ENCODE measurements around the gene KDELR3. TPM values are rescaled to one million over a fixed set of nuclear protein-coding genes. Genes with fewer than 3 reads are reported as not detected.
A peak's percentile ranks its signal among the peaks of the same experiment; 100 is the strongest.

The KDELR3 gene
- 1 to 10 TPM; 5.0 to 8.3 (median 7.4) TPM for total RNA-seq
- polyA plus RNA-seq: 7.9 TPM
- long read RNA-seq, donor 1, transcript KDELR3-201 (5 exons, 1,728 nt): major isoform, 18 of 22 reads
- long read RNA-seq, donor 1, partial matches to known transcripts: 0 of 22 reads
- long read RNA-seq, donor 1, other reads (novel, unspliced or antisense): 3 of 22 reads
- long read RNA-seq, donor 2, partial matches to known transcripts: 0 of 6 reads
- long read RNA-seq, donor 2, other reads (novel, unspliced or antisense): 2 of 6 reads
- long read RNA-seq, donor 3, transcript KDELR3-201 (5 exons, 1,728 nt): major isoform, 49 of 54 reads
- long read RNA-seq, donor 3, partial matches to known transcripts: 1 of 54 reads
- long read RNA-seq, donor 3, other reads (novel, unspliced or antisense): 4 of 54 reads
- long read RNA-seq, donor 4, transcript KDELR3-201 (5 exons, 1,728 nt): major isoform, 5 of 7 reads
- long read RNA-seq, donor 4, partial matches to known transcripts: 1 of 7 reads
- long read RNA-seq, donor 4, other reads (novel, unspliced or antisense): 0 of 7 reads

DNA sequence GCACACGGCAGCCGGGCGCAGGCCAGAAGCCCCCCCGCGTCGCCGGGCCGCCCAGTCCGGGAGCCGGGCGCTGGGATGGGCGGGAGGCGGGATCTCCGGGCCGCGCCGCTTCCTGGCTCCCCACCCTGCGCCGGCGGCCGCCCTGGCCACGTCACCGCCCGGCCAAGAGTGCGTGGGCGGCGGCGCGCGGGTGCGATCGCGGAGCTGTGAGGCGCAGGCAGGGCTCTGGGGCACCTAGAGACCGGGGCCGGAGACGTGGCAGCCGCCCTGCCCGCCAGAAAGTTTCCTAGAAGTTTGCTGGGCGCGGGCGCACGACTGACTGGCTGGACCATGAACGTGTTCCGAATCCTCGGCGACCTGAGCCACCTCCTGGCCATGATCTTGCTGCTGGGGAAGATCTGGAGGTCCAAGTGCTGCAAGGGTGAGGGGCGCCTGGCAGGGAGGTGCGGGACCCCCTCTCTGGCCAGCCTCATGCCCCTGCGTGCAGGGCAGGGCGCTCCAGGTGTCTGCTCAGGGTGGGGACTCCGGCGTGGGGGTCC lies at the start of gene KDELR3:
Gene KDELR3 (plus strand): TSS at position 193 of the 539 bp plus-strand sequence. CDS start 138 bp downstream, at position 331.
- intact Hi-C loops (cut with DNase I): loop anchor here in 1 of 4 donors (10.0 kb wide), 1 partner anchor 53 kb away; no protein-coding TSS in a partner anchor
- H3K27ac ChIP-seq (ENCODE audit: low read length): no peak within 1 kb of the TSS

DNA sequence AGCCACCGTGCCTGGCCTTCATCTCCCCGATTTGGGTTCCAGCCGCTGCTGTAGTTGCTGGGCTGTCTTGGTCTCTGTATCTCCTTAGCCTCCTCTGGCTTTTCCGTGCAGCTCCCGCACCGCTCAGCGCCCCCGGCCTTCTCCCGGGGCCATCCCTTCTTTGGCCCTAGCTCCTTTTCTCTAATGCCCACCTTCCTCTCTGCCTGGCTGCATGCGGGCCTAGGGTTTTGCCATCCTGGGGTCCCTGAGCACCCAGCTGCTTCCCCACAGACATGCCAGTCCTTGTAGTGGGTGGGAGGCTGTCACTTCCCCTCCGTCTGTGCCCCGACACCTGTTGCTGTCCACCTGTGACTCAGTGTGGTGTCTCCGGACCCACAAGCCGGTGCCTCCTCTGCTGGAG lies 49.3 kb upstream of the KDELR3 start:
- DNase-seq (peak in 1 of 3 donors; percentile 31), ATAC-seq (no peak)
- Histone ChIP-seq H3K27ac (ENCODE audit: low read length) (no peak overlapping the region), H3K9me3 (ENCODE audit: control insufficient read depth, low read length) (no peaks in the 10 kb centered on the region), H3K27me3 (ENCODE audit: control insufficient read depth, insufficient read depth) (no peaks in the 10 kb centered on the region), H3K4me3 (ENCODE audit: low read length) (no peak overlapping the region), H3K4me1 (ENCODE audit: control insufficient read depth, insufficient read depth, low read length) (no peaks in the 10 kb centered on the region)
- 88% methylated on average over 14 of the region's 14 CpGs for WGBS
- intact Hi-C loops (cut with DNase I): loop anchor here in 2 of 4 donors (10.0 kb wide), 2 partner anchors 46 to 156 kb away; partner anchors contain the start of genes DMC1 (in 1 of the 2) and KDELR3 (in 1 of the 2)

More for the DNA sequence above, at the start of gene KDELR3:
- Histone ChIP-seq H3K27me3 (ENCODE audit: control insufficient read depth, insufficient read depth) (no peaks in the 10 kb centered on the region), H3K9me3 (ENCODE audit: control insufficient read depth, low read length) (no peaks in the 10 kb centered on the region), H3K4me3 (ENCODE audit: low read length) (peak within 1 kb of the TSS; percentile 43), H3K4me1 (ENCODE audit: control insufficient read depth, insufficient read depth, low read length) (no peaks in the 10 kb centered on the region)
- DNase-seq: peak; percentile 84 to 92 (median 90)
- 2% methylated on average over 53 of the region's 53 CpGs for WGBS
- ATAC-seq: peak; percentile 87 to 91

DNA sequence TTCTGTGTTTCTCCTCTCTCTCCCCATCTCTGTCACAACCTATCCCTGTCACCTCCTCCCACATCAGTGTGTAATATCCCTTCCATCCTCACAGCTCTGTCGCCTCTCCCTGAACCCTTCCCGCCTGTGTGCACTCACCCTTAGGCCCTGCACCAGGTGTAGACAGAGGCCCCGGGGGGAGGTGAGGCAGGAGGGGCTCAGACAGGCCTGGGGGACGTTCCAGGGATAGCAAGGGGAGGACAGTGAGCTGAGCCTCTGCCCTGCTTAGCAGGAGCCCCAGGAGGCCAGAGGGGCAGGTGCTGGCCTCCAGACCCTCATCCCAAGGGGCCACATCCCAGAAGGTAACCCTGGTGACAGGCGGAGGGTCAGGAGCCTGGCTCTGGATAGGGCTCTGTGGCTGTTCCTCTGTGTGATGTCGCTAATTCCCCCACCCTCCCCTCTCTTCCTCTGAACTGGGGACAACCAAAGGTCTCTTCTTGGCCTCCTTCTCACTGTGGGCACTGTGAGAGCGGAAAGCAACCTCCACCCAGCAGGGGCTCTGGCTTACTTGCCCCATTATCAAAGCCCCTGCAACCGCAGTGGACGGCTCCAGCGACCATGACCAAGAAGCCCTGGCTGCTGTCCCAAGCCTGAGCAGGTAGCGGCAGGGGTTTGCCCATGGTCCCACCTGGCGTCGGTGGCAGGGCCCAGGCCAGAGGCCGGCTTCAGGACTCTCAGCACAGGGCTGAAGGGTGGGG lies 48.6 kb upstream of the KDELR3 start:
- Histone ChIP-seq H3K4me3 (ENCODE audit: low read length) (no peak overlapping the region), H3K27ac (ENCODE audit: low read length) (no peak overlapping the region), H3K4me1 (ENCODE audit: control insufficient read depth, insufficient read depth, low read length) (no peaks in the 10 kb centered on the region), H3K27me3 (ENCODE audit: control insufficient read depth, insufficient read depth) (no peaks in the 10 kb centered on the region), H3K9me3 (ENCODE audit: control insufficient read depth, low read length) (no peaks in the 10 kb centered on the region)
- no peak for ATAC-seq
- 80% methylated on average over 14 of the region's 14 CpGs for WGBS
- peak in 1 of 3 donors; percentile 45 for DNase-seq
- intact Hi-C loops (cut with DNase I): loop anchor here in 2 of 4 donors (10.0 kb wide), 2 partner anchors 46 to 156 kb away; partner anchors contain the start of genes DMC1 (in 1 of the 2) and KDELR3 (in 1 of the 2)

DNA sequence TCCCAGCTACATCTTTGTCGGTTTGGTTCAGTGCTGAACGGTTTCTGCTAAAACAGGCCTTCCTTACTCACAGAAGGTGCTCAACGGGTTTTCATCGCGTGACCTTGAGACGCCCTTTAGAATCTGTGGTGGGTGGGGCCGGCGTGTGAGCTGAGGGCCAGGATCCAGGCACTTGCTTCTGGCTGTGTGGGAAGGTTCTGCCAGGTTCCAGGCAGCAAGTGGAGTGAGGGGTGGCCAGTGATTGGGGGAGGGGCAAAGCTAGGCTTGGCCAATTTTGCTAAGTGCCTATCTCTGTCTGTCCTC lies 48.1 kb upstream of the KDELR3 start:
- ATAC-seq: no peak

DNA sequence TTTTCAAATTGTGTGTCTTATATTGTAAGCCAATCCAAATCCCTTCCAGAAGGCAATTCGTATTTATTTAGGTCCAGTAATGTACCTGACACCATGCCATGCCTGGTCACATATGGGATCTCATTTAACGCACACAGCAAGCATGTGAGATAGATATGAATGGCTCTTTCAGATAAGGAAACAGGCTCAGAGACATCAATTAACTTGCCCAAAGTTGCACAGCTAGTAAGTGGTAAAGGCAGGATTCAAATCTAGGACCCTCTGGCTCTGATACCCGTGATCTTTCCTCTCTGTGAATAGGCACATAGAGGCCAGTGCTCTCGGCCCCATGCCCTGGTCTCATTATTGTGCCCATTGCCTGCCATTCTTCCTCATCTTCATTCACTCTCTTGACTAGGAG lies 47.2 kb upstream of the KDELR3 start:
- ATAC-seq: no peak
- DNase-seq: peak in 1 of 3 donors; percentile 5
- H3K4me3 ChIP-seq (ENCODE audit: low read length): no peak overlapping the region
- 88% methylated on average over 4 of the region's 4 CpGs for WGBS
- H3K4me1 ChIP-seq (ENCODE audit: control insufficient read depth, insufficient read depth, low read length): no peaks in the 10 kb centered on the region
- H3K27ac ChIP-seq (ENCODE audit: low read length): no peak overlapping the region
- H3K9me3 ChIP-seq (ENCODE audit: control insufficient read depth, low read length): no peaks in the 10 kb centered on the region
- intact Hi-C loops (cut with DNase I): no loop called here
- H3K27me3 ChIP-seq (ENCODE audit: control insufficient read depth, insufficient read depth): no peaks in the 10 kb centered on the region

More for the DNA sequence above, 48.1 kb upstream of the KDELR3 start:
- DNase-seq: peak in 1 of 3 donors; percentile 49
- Histone ChIP-seq H3K4me3 (ENCODE audit: low read length) (no peak overlapping the region), H3K4me1 (ENCODE audit: control insufficient read depth, insufficient read depth, low read length) (no peaks in the 10 kb centered on the region), H3K9me3 (ENCODE audit: control insufficient read depth, low read length) (no peaks in the 10 kb centered on the region), H3K27ac (ENCODE audit: low read length) (no peak overlapping the region), H3K27me3 (ENCODE audit: control insufficient read depth, insufficient read depth) (no peaks in the 10 kb centered on the region)
- intact Hi-C loops (cut with DNase I): loop anchor here in 2 of 4 donors (10.0 kb wide), 2 partner anchors 45 to 155 kb away; partner anchors contain the start of genes DMC1 (in 1 of the 2) and KDELR3 (in 1 of the 2)
- WGBS: 66% methylated on average over 8 of the region's 8 CpGs

DNA sequence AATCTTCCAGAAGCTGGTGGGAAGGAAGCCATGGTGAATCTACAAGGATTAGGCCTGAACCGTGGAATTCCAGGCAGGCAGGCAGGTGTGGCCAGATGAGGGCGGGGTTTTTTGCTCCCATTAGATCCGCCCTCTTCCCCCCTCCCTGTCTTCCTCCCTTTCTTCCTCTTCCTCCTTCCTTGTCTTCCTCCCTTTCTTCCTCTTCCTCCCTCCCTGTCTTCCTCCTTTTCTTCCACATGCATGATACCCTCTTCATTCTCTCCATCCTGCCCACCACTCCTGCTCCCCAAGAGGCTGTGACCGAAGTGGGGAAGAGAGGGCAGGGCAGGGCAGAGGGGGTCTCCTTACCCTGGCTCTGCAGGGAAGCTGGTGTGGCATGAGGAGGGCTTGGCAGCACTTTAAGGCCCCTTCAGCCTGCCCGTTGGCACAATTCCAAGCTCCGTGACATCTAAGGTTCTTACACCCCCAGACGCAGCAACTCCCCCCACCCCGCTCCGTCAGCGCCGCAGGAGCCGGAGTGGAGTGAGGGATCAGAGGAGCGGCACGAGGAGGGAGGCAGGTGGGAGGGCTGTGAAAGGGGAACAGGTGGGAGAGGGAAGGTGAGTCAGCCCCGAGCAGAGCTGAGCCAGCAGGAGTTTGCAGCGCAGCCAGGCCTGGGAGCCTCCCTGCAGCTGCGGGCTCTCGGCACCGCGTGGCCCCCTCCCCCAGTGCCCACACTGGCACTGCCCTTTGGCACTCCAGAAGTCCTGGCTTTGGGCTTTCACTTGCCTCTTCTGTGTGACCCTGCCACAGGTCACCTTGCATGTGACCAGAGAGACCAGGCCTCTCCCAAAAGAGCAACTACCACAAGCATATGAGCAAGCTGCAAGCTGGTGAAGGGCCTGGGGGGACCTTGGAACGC lies 45.0 kb upstream of the KDELR3 start:
- Histone ChIP-seq H3K27me3 (ENCODE audit: control insufficient read depth, insufficient read depth) (no peaks in the 10 kb centered on the region), H3K4me1 (ENCODE audit: control insufficient read depth, insufficient read depth, low read length) (no peaks in the 10 kb centered on the region), H3K4me3 (ENCODE audit: low read length) (no peak overlapping the region), H3K9me3 (ENCODE audit: control insufficient read depth, low read length) (no peaks in the 10 kb centered on the region), H3K27ac (ENCODE audit: low read length) (no peak overlapping the region)
- DNase-seq (peak in 2 of 3 donors; percentile 29 to 57), ATAC-seq (peak in 1 of 2 donors; percentile 14)
- 69% methylated on average over 21 of the region's 21 CpGs for WGBS
- intact Hi-C loops (cut with DNase I): no loop called here

DNA sequence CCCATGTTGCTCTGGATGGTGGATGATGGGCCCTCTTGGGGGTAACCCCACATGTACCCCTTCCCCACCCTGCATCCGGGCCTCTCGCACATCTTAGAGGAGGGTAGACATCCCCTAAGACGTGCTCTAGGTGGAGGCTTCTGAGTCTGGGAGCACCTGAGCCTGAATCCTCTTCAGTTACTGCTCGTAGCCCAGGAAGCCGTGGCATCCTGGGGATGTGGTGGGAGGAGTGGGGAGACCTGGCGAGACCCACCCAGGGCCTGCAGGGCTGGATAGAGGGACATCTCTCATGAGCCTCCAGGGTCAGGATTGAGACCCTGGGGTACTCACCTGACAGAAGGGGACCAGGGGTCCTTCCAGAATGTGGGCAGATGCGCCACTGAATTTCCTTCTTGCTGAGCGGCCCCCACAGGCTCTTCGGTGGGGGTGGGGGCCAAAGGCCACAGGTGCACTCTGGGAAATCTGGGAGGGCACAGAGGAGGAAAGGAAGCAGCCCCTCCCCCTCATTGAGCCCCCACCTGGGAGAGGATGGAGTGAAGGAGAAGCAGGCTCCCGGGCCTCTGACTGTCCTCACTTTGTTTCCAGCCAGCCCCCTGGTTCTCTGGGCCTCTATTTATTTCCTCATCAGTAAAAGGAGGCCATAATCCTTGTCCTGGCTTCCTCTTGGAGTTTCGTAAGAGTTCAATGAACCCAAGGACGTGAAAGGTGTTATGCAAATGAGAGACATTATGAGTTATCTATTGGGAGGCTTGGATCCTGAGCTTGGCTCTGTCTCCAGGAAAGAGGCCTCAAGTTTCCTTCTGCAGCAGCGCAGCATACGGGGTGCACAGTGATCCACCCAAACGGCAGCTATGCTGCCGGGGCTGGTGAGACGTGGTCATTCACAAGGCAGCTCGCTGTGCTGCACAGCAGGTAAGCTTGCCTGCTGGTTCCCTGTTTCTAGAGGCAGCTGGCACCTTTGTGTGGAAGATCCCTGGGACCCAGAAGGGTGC lies 44.1 kb upstream of the KDELR3 start:
- H3K4me1 ChIP-seq (ENCODE audit: control insufficient read depth, insufficient read depth, low read length): no peaks in the 10 kb centered on the region
- H3K4me3 ChIP-seq (ENCODE audit: low read length): no peak overlapping the region
- peak in 2 of 3 donors; percentile 14 to 31 for DNase-seq
- WGBS: 83% methylated on average over 18 of the region's 18 CpGs
- no peaks in the 10 kb centered on the region for H3K9me3 ChIP-seq (ENCODE audit: control insufficient read depth, low read length)
- H3K27me3 ChIP-seq (ENCODE audit: control insufficient read depth, insufficient read depth): no peaks in the 10 kb centered on the region
- intact Hi-C loops (cut with DNase I): no loop called here
- ATAC-seq: no peak
- H3K27ac ChIP-seq (ENCODE audit: low read length): no peak overlapping the region

DNA sequence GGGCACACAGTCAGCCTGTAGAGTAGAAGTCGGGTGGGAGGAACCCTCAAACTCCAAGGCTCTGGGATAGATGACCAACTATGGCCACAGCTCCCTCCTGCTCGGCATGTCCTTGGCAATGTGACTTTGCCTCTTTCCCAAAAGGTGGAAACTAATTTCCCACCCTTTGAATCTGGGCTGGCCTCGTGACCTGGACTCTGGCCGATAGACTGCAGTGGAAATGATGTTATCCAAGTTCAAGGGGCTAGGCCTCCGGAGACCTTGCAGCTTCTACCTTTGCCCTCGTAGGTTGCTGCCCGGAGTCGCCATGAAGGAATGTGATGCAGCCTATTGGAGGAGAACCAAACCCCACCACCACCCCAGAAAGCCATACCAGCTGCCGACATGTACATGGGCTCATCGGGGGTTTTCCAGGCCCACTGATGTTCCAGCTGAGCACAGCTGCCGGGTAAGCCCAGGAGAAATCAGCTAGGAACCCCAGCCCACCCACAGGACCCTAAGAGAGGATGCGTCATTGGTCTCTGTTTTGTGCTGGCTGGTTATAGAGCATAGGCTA lies 43.3 kb upstream of the KDELR3 start:
- Histone ChIP-seq H3K9me3 (ENCODE audit: control insufficient read depth, low read length) (no peaks in the 10 kb centered on the region), H3K27ac (ENCODE audit: low read length) (no peak overlapping the region), H3K27me3 (ENCODE audit: control insufficient read depth, insufficient read depth) (no peaks in the 10 kb centered on the region), H3K4me3 (ENCODE audit: low read length) (no peak overlapping the region), H3K4me1 (ENCODE audit: control insufficient read depth, insufficient read depth, low read length) (no peaks in the 10 kb centered on the region)
- peak in 2 of 3 donors; percentile 10 to 17 for DNase-seq
- ATAC-seq: no peak
- WGBS: 82% methylated on average over 12 of the region's 12 CpGs
- intact Hi-C loops (cut with DNase I): no loop called here

DNA sequence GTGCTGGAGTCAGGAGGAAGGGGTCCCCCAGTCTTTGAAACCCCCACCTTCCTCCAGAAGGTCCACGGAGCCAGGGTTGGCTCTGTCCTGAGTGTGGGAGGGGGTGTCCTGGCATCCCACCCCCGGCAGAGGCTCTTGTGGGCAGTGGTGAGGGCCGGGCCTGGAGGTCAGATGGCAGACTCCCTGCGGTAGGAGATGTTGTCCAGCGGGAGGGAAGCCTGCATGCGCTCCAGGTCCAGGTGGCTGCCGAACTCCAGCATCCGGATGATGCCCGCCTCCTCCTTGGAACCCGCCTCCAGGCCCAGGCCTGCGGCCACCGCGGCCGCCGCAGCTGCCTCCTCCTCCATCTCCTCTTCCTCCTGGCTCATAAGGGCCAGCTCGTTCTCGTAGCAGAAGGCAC lies 41.3 kb upstream of the KDELR3 start:
- no peak for ATAC-seq
- no peak overlapping the region for H3K4me3 ChIP-seq (ENCODE audit: low read length)
- H3K27me3 ChIP-seq (ENCODE audit: control insufficient read depth, insufficient read depth): no peaks in the 10 kb centered on the region
- intact Hi-C loops (cut with DNase I): no loop called here
- DNase-seq: peak in 1 of 3 donors; percentile 31
- H3K9me3 ChIP-seq (ENCODE audit: control insufficient read depth, low read length): no peaks in the 10 kb centered on the region
- H3K4me1 ChIP-seq (ENCODE audit: control insufficient read depth, insufficient read depth, low read length): no peaks in the 10 kb centered on the region
- H3K27ac ChIP-seq (ENCODE audit: low read length): no peak overlapping the region
- WGBS: 86% methylated on average over 17 of the region's 17 CpGs

All from right cardiac atrium (tissue), 5 donors.